Fibroblast of the aortic adventitia (primary cell): ENCODE results near the gene ATP13A2. TPM values are rescaled to one million over a fixed set of nuclear protein-coding genes. Genes with fewer than 3 reads are reported as not detected.

ENCODE experiments used
- DNase-seq: peaks from one replicate; pipeline ENCODE4 v3.0.0-alpha.2; 2010; ENCODE audit warnings: low read depth
- H3K4me3 ChIP-seq: 2 replicates; pipeline ENCODE4 v1.5.1; 2011; ENCODE audit warnings: low read depth, mild to moderate bottlenecking, control low read depth, low read length, moderate library complexity
- CTCF ChIP-seq: IDR thresholded peaks from 2 replicates; pipeline ENCODE4 v1.5.1; 2011; ENCODE audit warnings: mild to moderate bottlenecking, low read length, control low read depth, inconsistent platforms; ENCODE audit not compliant: insufficient read depth
- total RNA-seq: library from RNA; depleted of rRNA; stranded (reverse); fragments of >200 nt; gene quantifications from 2 replicates; pipeline ENCODE4 v1.2.3, GENCODE V29; 2012; ENCODE audit warnings: low replicate concordance

ATP13A2 gene
- total RNA-seq, 1 donor = 18.4 TPM

- peak; percentile 84 for TF ChIP-seq CTCF
- H3K4me3 ChIP-seq = peak overlapping the region; percentile 23
Observed at GRCh38 chr1:17045634-17046333, 34.1 kb upstream of the ATP13A2 start.

GRCh38 chr1:17045150-17045549 lies 33.4 kb upstream of the ATP13A2 start:
- DNase-seq = no peak
- TF ChIP-seq CTCF = no peak

More at GRCh38 chr1:17045634-17046333, 34.1 kb upstream of the ATP13A2 start:
- peak; percentile 83 for DNase-seq

GRCh38 chr1:17043676-17044075 lies 31.9 kb upstream of the ATP13A2 start:
- DNase-seq = no peak
- no peak for TF ChIP-seq CTCF
- no peak overlapping the region for H3K4me3 ChIP-seq

More at GRCh38 chr1:17045150-17045549, 33.4 kb upstream of the ATP13A2 start:
- no peak overlapping the region for H3K4me3 ChIP-seq

GRCh38 chr1:17040135-17040534 lies 28.4 kb upstream of the ATP13A2 start:
- H3K4me3 ChIP-seq = no peak overlapping the region
- TF ChIP-seq CTCF = no peak
- no peak for DNase-seq

DNA sequence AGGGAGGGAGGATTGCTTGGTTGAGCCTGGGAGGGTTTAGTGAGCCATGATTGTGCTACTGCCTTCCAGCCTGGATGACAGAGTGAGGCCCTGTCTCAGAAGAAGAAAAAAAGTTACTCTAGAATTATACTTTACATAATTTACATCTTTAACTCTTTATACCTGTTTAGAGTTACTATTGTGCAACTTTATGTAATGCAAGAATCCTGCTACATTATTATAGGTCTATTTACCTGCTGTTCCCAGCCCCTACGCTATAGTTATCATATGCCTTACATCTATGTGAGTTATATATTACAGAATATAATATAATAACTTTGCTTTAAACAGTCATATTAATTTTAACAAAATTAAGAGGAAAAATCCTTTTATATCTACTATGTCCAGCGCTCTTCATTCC lies 27.8 kb upstream of the ATP13A2 start:
- no peak for DNase-seq
- no peak for TF ChIP-seq CTCF
- H3K4me3 ChIP-seq = no peak overlapping the region

GRCh38 chr1:17033481-17033880 lies 21.8 kb upstream of the ATP13A2 start:
- no peak for DNase-seq
- no peak overlapping the region for H3K4me3 ChIP-seq

More at GRCh38 chr1:17033481-17033880, 21.8 kb upstream of the ATP13A2 start:
- TF ChIP-seq CTCF = no peak
